C4-2B (cell line): ENCODE results near the gene TICAM2.

Experiments used
- CTCF ChIP-seq: fragments of 450-650 bp; conservative IDR thresholded peaks from 2 replicates; pipeline ENCODE4 v1.5.1; 2017; ENCODE audit warnings: mild to moderate bottlenecking
- ZFX ChIP-seq: fragments of 450-650 bp; IDR thresholded peaks from 2 replicates; pipeline ENCODE4 v1.6.1; 2017

- no peak for TF ChIP-seq CTCF
- no peak for TF ChIP-seq ZFX
Measured at GRCh38 chr5:115545351-115545882, 56.9 kb downstream of the TICAM2 start.
